ENCODE data around the gene ULK4.

DNA sequence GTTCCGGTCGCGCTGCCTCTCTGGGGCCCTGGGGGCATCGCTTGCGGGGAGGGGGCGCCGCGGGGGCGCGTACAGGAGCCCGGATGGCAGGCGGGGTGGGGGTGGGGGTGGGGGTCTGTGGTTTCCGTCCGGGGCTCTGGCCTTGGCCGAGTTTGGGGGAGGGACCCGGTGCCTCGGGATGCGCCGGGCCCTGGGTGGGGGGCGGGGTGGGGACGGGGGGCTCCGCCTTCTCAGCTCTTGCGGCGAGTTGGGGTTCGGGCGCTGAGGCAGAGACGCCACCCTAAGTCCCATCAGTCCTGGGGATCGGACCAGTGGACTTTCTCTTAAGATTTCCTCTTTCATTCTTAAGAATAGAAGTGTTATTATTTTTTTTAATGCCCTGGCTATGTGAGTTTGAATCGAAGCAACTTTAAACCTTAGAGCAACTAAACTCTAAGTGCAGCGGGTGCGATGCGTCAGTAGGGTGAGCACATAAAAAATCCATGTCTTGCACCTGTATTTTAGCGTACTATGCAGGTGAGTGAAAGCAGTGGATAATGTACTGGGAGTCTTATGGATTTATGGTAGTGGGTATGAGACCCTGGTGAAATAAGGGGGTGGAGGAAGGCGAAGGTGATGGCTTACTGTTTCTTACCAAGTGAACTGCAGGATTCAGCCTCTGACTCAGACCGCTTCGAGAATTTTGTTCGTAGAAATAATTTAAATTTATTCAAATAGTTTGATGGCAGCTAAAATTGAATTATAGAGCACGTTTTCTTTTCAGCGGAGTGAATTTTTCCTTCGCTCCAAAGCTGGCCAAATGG is 761.8 kb downstream of the ULK4 start:
- TF ChIP-seq, protein P1, sequence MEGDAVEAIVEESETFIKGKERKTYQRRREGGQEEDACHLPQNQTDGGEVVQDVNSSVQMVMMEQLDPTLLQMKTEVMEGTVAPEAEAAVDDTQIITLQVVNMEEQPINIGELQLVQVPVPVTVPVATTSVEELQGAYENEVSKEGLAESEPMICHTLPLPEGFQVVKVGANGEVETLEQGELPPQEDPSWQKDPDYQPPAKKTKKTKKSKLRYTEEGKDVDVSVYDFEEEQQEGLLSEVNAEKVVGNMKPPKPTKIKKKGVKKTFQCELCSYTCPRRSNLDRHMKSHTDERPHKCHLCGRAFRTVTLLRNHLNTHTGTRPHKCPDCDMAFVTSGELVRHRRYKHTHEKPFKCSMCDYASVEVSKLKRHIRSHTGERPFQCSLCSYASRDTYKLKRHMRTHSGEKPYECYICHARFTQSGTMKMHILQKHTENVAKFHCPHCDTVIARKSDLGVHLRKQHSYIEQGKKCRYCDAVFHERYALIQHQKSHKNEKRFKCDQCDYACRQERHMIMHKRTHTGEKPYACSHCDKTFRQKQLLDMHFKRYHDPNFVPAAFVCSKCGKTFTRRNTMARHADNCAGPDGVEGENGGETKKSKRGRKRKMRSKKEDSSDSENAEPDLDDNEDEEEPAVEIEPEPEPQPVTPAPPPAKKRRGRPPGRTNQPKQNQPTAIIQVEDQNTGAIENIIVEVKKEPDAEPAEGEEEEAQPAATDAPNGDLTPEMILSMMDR (IDR thresholded peaks at IDR 0.05), result no peak
- no peak for TF ChIP-seq POLR2A (IDR thresholded peaks at IDR 0.05)
